DND-41 (cell line): ENCODE measurements around the gene MIEN1.

Experiments
- CTCF ChIP-seq: IDR thresholded peaks from 2 replicates; pipeline ENCODE4 v1.5.1; 2012; ENCODE audit warnings: borderline replicate concordance, low read length, moderate library complexity, mild to moderate bottlenecking; ENCODE audit not compliant: poor library complexity, severe bottlenecking; ENCODE audit errors: extremely low read depth
- EZH2 ChIP-seq: IDR thresholded peaks from 3 replicates; pipeline ENCODE4 v1.6.1; 2012; ENCODE audit warnings: borderline replicate concordance, low read depth, mild to moderate bottlenecking, moderate library complexity, low read length, inconsistent platforms; ENCODE audit not compliant: severe bottlenecking

- TF ChIP-seq CTCF = no peak
- no peak for TF ChIP-seq EZH2
Measured at GRCh38 chr17:39727556-39727955, 2.8 kb downstream of the MIEN1 start.
